Upper lobe of left lung (tissue), 6 donors: Measurements from ENCODE around the gene NKG7. TPM values are rescaled to one million over a fixed set of nuclear protein-coding genes. Genes with fewer than 3 reads are reported as not detected.
"Not testable (repeated sequence)": the region's sequence is repeated elsewhere in the genome, so short reads cannot be mapped to it uniquely, and the experiment has no call there.

ENCODE experiments used
- ATAC-seq, 2 donors: fragments of 200-7000 bp; cut with Tn5 transposase; one replicate each; pipeline ENCODE4 v1.9.1; 2022; ENCODE audit warnings: mild to moderate bottlenecking in 2 of 2, moderate library complexity in 2 of 2; ENCODE audit not compliant: low FRiP score in 2 of 2
- DNase-seq, 2 donors: peaks; one replicate each; pipeline ENCODE4 v3.0.0-alpha.2; 2019 to 2020
- H3K27ac ChIP-seq, 4 donors: fragments of 200-600 bp; sonication (generic); one replicate each; pipeline ENCODE4 v1.5.1; 2016 to 2019
- H3K27me3 ChIP-seq, 4 donors: fragments of 200-600 bp; sonication (generic); one replicate each; pipeline ENCODE4 v1.5.1; 2017 to 2019
- H3K36me3 ChIP-seq, 4 donors: fragments of 200-600 bp; sonication (generic); one replicate each; pipeline ENCODE4 v1.5.1; 2016 to 2019
- H3K4me1 ChIP-seq, 4 donors: fragments of 200-600 bp; sonication (generic); one replicate each; pipeline ENCODE4 v1.5.1; 2018 to 2019
- H3K4me3 ChIP-seq, 4 donors: fragments of 200-600 bp; sonication (generic); one replicate each; pipeline ENCODE4 v1.5.1; 2017 to 2019; ENCODE audit warnings: mild to moderate bottlenecking in 2 of 4, moderate library complexity in 1 of 4
- H3K9me3 ChIP-seq, 4 donors: fragments of 200-600 bp; sonication (generic); one replicate each; pipeline ENCODE4 v1.5.1; 2018 to 2019
- CTCF ChIP-seq, 6 experiments: fragments of 450-650 bp in 4 of 6; fragments of 200-600 bp in 2 of 6; sonication (generic) in 2 of 6; IDR thresholded peaks; one replicate each; pipeline ENCODE4 v1.5.1; 2016 to 2019; ENCODE audit warnings: antibody characterized with exemption in 6 of 6
- EP300 ChIP-seq, 4 donors: sonication (generic); formaldehyde crosslinking; IDR thresholded peaks; one replicate each; pipeline ENCODE4 v1.5.1; 2017; ENCODE audit warnings: antibody characterized with exemption in 4 of 4, control low read depth in 2 of 4
- POLR2A ChIP-seq, 4 donors: fragments of 450-650 bp; IDR thresholded peaks; one replicate each; pipeline ENCODE4 v1.5.1; 2016 to 2017; ENCODE audit warnings: antibody characterized with exemption in 4 of 4, mild to moderate bottlenecking in 2 of 4
- POLR2AphosphoS5 ChIP-seq, 2 donors: sonication (generic); formaldehyde crosslinking; IDR thresholded peaks; one replicate each; pipeline ENCODE4 v1.5.1; 2017; ENCODE audit warnings: antibody characterized with exemption in 2 of 2
- WGBS, 2 donors: methylation state at CpG; one replicate each; pipeline ENCODE4 v1.1.5; 2017 to 2018; 5-methylcytosine and 5-hydroxymethylcytosine counted together
- total RNA-seq, 6 donors: library from RNA; depleted of rRNA in 4 of 6; stranded (reverse); fragments of >200 nt in 4 of 6; gene quantifications; one replicate each; pipeline versions ENCODE4 v1.1.0 to v1.2.1, GENCODE V29; 2016 to 2021
- donor health status: DM: no; HTN: no; CAD: no; lungs with moderate emphysema.
- donor health status: DM: no; HTN: yes; CAD: no; lungs with severe emphysema.

The NKG7 gene
- total RNA-seq = 10 to 100 TPM in 2 of 6 donors, 1 to 10 TPM in 4; 3.4 to 25.8 (median 9.7) TPM

GRCh38 chr19:51372649-51373504 lies at the start of gene NKG7:
NKG7 (minus strand) TSS chr19:51372654; CDS start chr19:51372535, 119 bp downstream.
- Histone ChIP-seq H3K27ac (peak within 1 kb of the TSS; percentile 40 to 72 (median 64)), H3K4me3 (peak within 1 kb of the TSS in 3 of 4 donors; percentile 8 to 34 (median 20)), H3K4me1 (peaks cover 3 to 12% (median 8%) of the 10 kb centered on the region in 4 donors), H3K27me3 (no peaks in the 10 kb centered on the region), H3K36me3 (no peaks in the 10 kb centered on the region), H3K9me3 (no peaks in the 10 kb centered on the region)
- peak in 1 of 2 donors; percentile 44 for DNase-seq
- 36 to 39% methylated on average over 7 to 9 of the region's 9 CpGs for whole genome bisulfite sequencing, 2 donors
- TF ChIP-seq EP300 (IDR thresholded peaks at IDR 0.05) (no peak), POLR2A (IDR thresholded peaks at IDR 0.05) (no peak), CTCF (IDR thresholded peaks at IDR 0.05) (no peak), POLR2AphosphoS5 (IDR thresholded peaks at IDR 0.05) (peak in 1 of 2 donors; percentile 10)
- no peak for ATAC-seq

GRCh38 chr19:51422053-51422448 lies 49.6 kb upstream of the NKG7 start:
- 12 to 26% methylated on average over 8 to 19 of the region's 19 CpGs for WGBS, 2 donors
- ATAC-seq (peak; percentile 90 to 93), DNase-seq (peak; percentile 89 to 98)
- no peaks in the 10 kb centered on the region for H3K9me3 ChIP-seq
- TF ChIP-seq CTCF (IDR thresholded peaks at IDR 0.05) (peak; percentile 96 to 99 (median 96)), POLR2AphosphoS5 (IDR thresholded peaks at IDR 0.05) (no peak)
- no peaks in the 10 kb centered on the region for H3K36me3 ChIP-seq
- H3K27me3 ChIP-seq = peaks cover 0 to 3% (median 0%) of the 10 kb centered on the region in 4 donors
- peaks cover 0 to 9% (median 3%) of the 10 kb centered on the region in 4 donors for H3K4me1 ChIP-seq
- H3K27ac ChIP-seq = peak overlapping the region in 1 of 4 donors; percentile 4
- peak overlapping the region in 1 of 4 donors; percentile 15 for H3K4me3 ChIP-seq

GRCh38 chr19:51421229-51422052 lies 49.0 kb upstream of the NKG7 start:
- Histone ChIP-seq H3K27me3 (peaks cover 0 to 3% (median 0%) of the 10 kb centered on the region in 4 donors), H3K27ac (peak overlapping the region in 1 of 4 donors; percentile 4), H3K9me3 (no peaks in the 10 kb centered on the region), H3K4me3 (peak overlapping the region in 1 of 4 donors; percentile 15), H3K36me3 (no peaks in the 10 kb centered on the region), H3K4me1 (peaks cover 0 to 9% (median 3%) of the 10 kb centered on the region in 4 donors)
- ATAC-seq (no peak), DNase-seq (no peak)
- 14 to 20% methylated on average over 14 to 29 of the region's 39 CpGs for WGBS, 2 donors
- no peak for TF ChIP-seq POLR2A (IDR thresholded peaks at IDR 0.05)
- TF ChIP-seq POLR2AphosphoS5 (IDR thresholded peaks at IDR 0.05) = no peak
- TF ChIP-seq EP300 (IDR thresholded peaks at IDR 0.05) = no peak
- TF ChIP-seq CTCF (IDR thresholded peaks at IDR 0.05) = no peak

- H3K9me3 ChIP-seq, H3K4me1 ChIP-seq, H3K27me3 ChIP-seq, H3K36me3 ChIP-seq, H3K27ac ChIP-seq, ATAC-seq, H3K4me3 ChIP-seq, DNase-seq: not testable (repeated sequence)
- WGBS, 2 donors = 86 to 90% methylated on average over 11 of the region's 11 CpGs
These were observed 48.1 kb upstream of the NKG7 start for GRCh38 chr19:51420511-51420910.

GRCh38 chr19:51418707-51419106 lies 46.3 kb upstream of the NKG7 start:
- H3K27me3 ChIP-seq = peaks cover 0 to 3% (median 0%) of the 10 kb centered on the region in 4 donors
- H3K27ac ChIP-seq = peak overlapping the region in 1 of 4 donors; percentile 80
- no peak for ATAC-seq
- H3K9me3 ChIP-seq = no peaks in the 10 kb centered on the region
- no peak overlapping the region for H3K4me3 ChIP-seq
- TF ChIP-seq POLR2A (IDR thresholded peaks at IDR 0.05) (no peak), CTCF (IDR thresholded peaks at IDR 0.05) (no peak), EP300 (IDR thresholded peaks at IDR 0.05) (no peak), POLR2AphosphoS5 (IDR thresholded peaks at IDR 0.05) (no peak)
- DNase-seq = no peak
- H3K36me3 ChIP-seq = no peaks in the 10 kb centered on the region
- WGBS, 2 donors = 86 to 96% methylated on average over 2 of the region's 2 CpGs
- peaks cover 0 to 9% (median 3%) of the 10 kb centered on the region in 4 donors for H3K4me1 ChIP-seq
